H1 (cell line): Measurements from ENCODE around the gene YWHAE. TPM values are rescaled to one million over a fixed set of nuclear protein-coding genes. Genes with fewer than 3 reads are reported as not detected.

Source experiments
- CTCF ChIA-PET: fragments of 300-600 bp; sonication (Branson Sonifier 250); formaldehyde crosslinking; loops from one replicate; lab custom pipeline; 2021; ENCODE audit not compliant: partially characterized antibody; lab: Charles Lee
- POLR2A ChIA-PET: fragments of 300-600 bp; sonication (Branson Sonifier 250); formaldehyde crosslinking; loops from one replicate; lab custom pipeline; 2021; ENCODE audit warnings: inconsistent platforms; ENCODE audit not compliant: partially characterized antibody; lab: Charles Lee
- DNase-seq, 2 experiments: peaks; one replicate each; pipeline versions ENCODE4 v3.0.0 to v3.0.0-alpha.2; 2010 to 2022; ENCODE audit warnings: low spot score in 2 of 2, low read depth in 1 of 2, mixed read lengths in 1 of 2
- FAIRE-seq: peaks from 2 replicates; lab custom pipeline; 2011; peaks lifted over from hg19 to GRCh38; lab: Jason Lieb, UNC
- H2AFZ ChIP-seq: 2 replicates; pipeline ENCODE4 v1.8.1; 2012; ENCODE audit warnings: low read length, inconsistent platforms
- H2AK5ac ChIP-seq: 2 replicates; pipeline ENCODE4 v1.6.1; 2013; ENCODE audit warnings: low read depth, low read length
- H2BK120ac ChIP-seq: replicated peaks from 2 replicates; pipeline ENCODE3; 2013; ENCODE audit warnings: low read depth, low read length, inconsistent platforms
- H2BK12ac ChIP-seq: 2 replicates; pipeline ENCODE4 v1.6.1; 2013; ENCODE audit warnings: low read depth, low read length
- H2BK15ac ChIP-seq: 2 replicates; pipeline ENCODE4 v1.6.1; 2013; ENCODE audit warnings: low read length
- H2BK20ac ChIP-seq: 2 replicates; pipeline ENCODE4 v1.6.1; 2013; ENCODE audit warnings: low read length
- H2BK5ac ChIP-seq: 2 replicates; pipeline ENCODE4 v1.6.1; 2013; ENCODE audit warnings: low read depth, low read length
- H3K14ac ChIP-seq: 2 replicates; pipeline ENCODE4 v1.6.1; 2013; ENCODE audit warnings: inconsistent platforms; ENCODE audit not compliant: insufficient read length
- H3K18ac ChIP-seq: 2 replicates; pipeline ENCODE4 v1.6.1; 2013; ENCODE audit warnings: low read length; ENCODE audit errors: extremely low read depth
- H3K23ac ChIP-seq: 2 replicates; pipeline ENCODE4 v1.6.1; 2013; ENCODE audit warnings: inconsistent platforms; ENCODE audit not compliant: insufficient read length
- H3K23me2 ChIP-seq: 2 replicates; pipeline ENCODE4 v1.6.1; 2013; ENCODE audit warnings: low read depth, low read length
- H3K27ac ChIP-seq: 2 replicates; pipeline ENCODE4 v1.6.1; 2011; ENCODE audit warnings: low read depth, low read length, inconsistent platforms
- H3K27me3 ChIP-seq, 4 experiments: replicated peaks in 1 of 4; 1 replicate in 1 of 4; 2 replicates in 3 of 4; pipeline versions ENCODE4 v1.6.1 to v1.8.1; 2011 to 2013; ENCODE audit warnings: low read length in 3 of 4, mild to moderate bottlenecking in 3 of 4, inconsistent platforms in 2 of 4, mixed read lengths in 2 of 4, moderate library complexity in 1 of 4; ENCODE audit not compliant: control insufficient read depth in 3 of 4, insufficient read depth in 3 of 4; ENCODE audit errors: extremely low read depth in 1 of 4
- H3K36me3 ChIP-seq, 4 experiments: 2 replicates each; pipeline versions ENCODE4 v1.6.1 to v1.8.1; 2011 to 2013; ENCODE audit warnings: mild to moderate bottlenecking in 4 of 4, low read length in 3 of 4, moderate library complexity in 2 of 4, control low read depth in 1 of 4, inconsistent platforms in 1 of 4; ENCODE audit not compliant: insufficient read depth in 4 of 4, control insufficient read depth in 2 of 4
- H3K4ac ChIP-seq: replicated peaks from 2 replicates; pipeline ENCODE3; 2013; ENCODE audit warnings: low read length, low read depth, mixed read lengths, inconsistent platforms; ENCODE audit not compliant: insufficient read length
- H3K4me1 ChIP-seq, 4 experiments: replicated peaks in 1 of 4; 1 replicate in 1 of 4; 2 replicates in 3 of 4; pipeline versions ENCODE4 v1.6.1 to v1.8.1; 2011 to 2013; ENCODE audit warnings: low read length in 3 of 4, inconsistent platforms in 2 of 4, mixed read lengths in 1 of 4; ENCODE audit not compliant: insufficient read depth in 4 of 4, control insufficient read depth in 3 of 4
- H3K4me2 ChIP-seq, 2 experiments: 2 replicates each; pipeline versions ENCODE4 v1.6.1 to v1.8.1; 2011 to 2013; ENCODE audit warnings: low read depth in 2 of 2, low read length in 2 of 2, control low read depth in 1 of 2, inconsistent platforms in 1 of 2, mild to moderate bottlenecking in 1 of 2; ENCODE audit not compliant: insufficient read depth in 1 of 2
- H3K4me3 ChIP-seq, 4 experiments: fragments of 200-600, 300-600 bp in 1 of 4; sonication (generic), shearing (Covaris generic), sonication (Bioruptor Twin) in 1 of 4; 2 replicates each; pipeline versions ENCODE4 v1.5.1 to v1.8.1; 2011 to 2016; ENCODE audit warnings: low read length in 4 of 4, low read depth in 3 of 4, control low read depth in 2 of 4, inconsistent platforms in 2 of 4, mild to moderate bottlenecking in 2 of 4, mixed read lengths in 1 of 4, moderate library complexity in 1 of 4; ENCODE audit not compliant: insufficient read depth in 2 of 4; ENCODE audit errors: extremely low read depth in 1 of 4
- H3K56ac ChIP-seq: replicated peaks from 2 replicates; pipeline ENCODE3; 2013; ENCODE audit warnings: low read depth, mild to moderate bottlenecking, mixed read lengths, low read length, inconsistent platforms; ENCODE audit not compliant: insufficient read length
- H3K79me1 ChIP-seq: 2 replicates; pipeline ENCODE4 v1.6.1; 2013; ENCODE audit warnings: low read depth, low read length, control low read depth
- H3K79me2 ChIP-seq, 2 experiments: 2 replicates each; pipeline versions ENCODE4 v1.6.1 to v1.8.1; 2012 to 2013; ENCODE audit warnings: low read length in 2 of 2, mild to moderate bottlenecking in 2 of 2, inconsistent platforms in 1 of 2; ENCODE audit not compliant: insufficient read depth in 2 of 2, control insufficient read depth in 1 of 2
- H3K9ac ChIP-seq, 4 experiments: replicated peaks in 1 of 4; 1 replicate in 1 of 4; 2 replicates in 3 of 4; pipeline versions ENCODE4 v1.6.1 to v1.8.1; 2011 to 2013; ENCODE audit warnings: low read depth in 3 of 4, low read length in 3 of 4, control low read depth in 2 of 4, mild to moderate bottlenecking in 2 of 4, moderate library complexity in 2 of 4, inconsistent platforms in 1 of 4; ENCODE audit errors: extremely low read depth in 1 of 4
- H3K9me3 ChIP-seq, 2 experiments: 2 replicates each; pipeline versions ENCODE4 v1.6.1 to v1.8.1; 2012 to 2013; ENCODE audit warnings: mild to moderate bottlenecking in 2 of 2, moderate library complexity in 2 of 2, control low read depth in 1 of 2, inconsistent platforms in 1 of 2, low read depth in 1 of 2, low read length in 1 of 2, mixed read lengths in 1 of 2; ENCODE audit not compliant: insufficient read depth in 2 of 2
- H4K20me1 ChIP-seq, 2 experiments: replicated peaks in 1 of 2; 2 replicates each; pipeline versions ENCODE3 to v1.8.1; 2011 to 2013; ENCODE audit warnings: inconsistent platforms in 2 of 2, low read length in 2 of 2, mild to moderate bottlenecking in 1 of 2; ENCODE audit not compliant: insufficient read depth in 2 of 2, control insufficient read depth in 1 of 2
- H4K5ac ChIP-seq: 2 replicates; pipeline ENCODE4 v1.6.1; 2013; ENCODE audit warnings: low read length, low read depth, mixed read lengths, inconsistent platforms; ENCODE audit not compliant: insufficient read length
- H4K8ac ChIP-seq: 2 replicates; pipeline ENCODE4 v1.8.0; 2013; ENCODE audit warnings: mild to moderate bottlenecking, moderate library complexity, low read length, inconsistent platforms; ENCODE audit not compliant: insufficient read depth; ENCODE audit errors: extremely low read depth
- H4K91ac ChIP-seq: replicated peaks from 2 replicates; pipeline ENCODE3; 2013; ENCODE audit warnings: low read length, mixed read lengths, inconsistent platforms; ENCODE audit not compliant: insufficient read length
- ASH2L ChIP-seq: fragments of 200-600, 300-600 bp; sonication (generic); IDR thresholded peaks from one replicate; pipeline ENCODE4 v1.7.1; 2017; ENCODE audit warnings: low read length
- POLR2A ChIP-seq, 2 experiments: IDR thresholded peaks; 1 replicate in 1 of 2; 2 replicates in 1 of 2; pipeline ENCODE4 v1.6.1; 2011; ENCODE audit warnings: low read depth in 2 of 2, low read length in 2 of 2, mild to moderate bottlenecking in 2 of 2; ENCODE audit errors: control extremely low read depth in 1 of 2
- SAP30 ChIP-seq: fragments of 300-600 bp; sonication (generic); IDR thresholded peaks from 2 replicates; pipeline ENCODE4 v1.7.1; 2012; ENCODE audit warnings: low read length, moderate library complexity, mild to moderate bottlenecking, inconsistent platforms; ENCODE audit not compliant: insufficient read depth, insufficient replicate concordance
- WGBS, 2 experiments: shearing (Covaris generic) in 1 of 2; methylation state at CpG; one replicate each; pipeline versions ENCODE4 v1.1.6 to v1.1.7; 2013 to 2015; ENCODE audit warnings: low lambda C conversion rate in 2 of 2, mixed read lengths in 2 of 2, inconsistent platforms in 1 of 2, low coverage in 1 of 2, missing lambda C conversion rate in 1 of 2; ENCODE audit not compliant: insufficient replicate concordance in 2 of 2, insufficient coverage in 1 of 2, insufficient read length in 1 of 2; ENCODE audit errors: extremely low coverage in 1 of 2, missing lambda C conversion rate in 1 of 2; 5-methylcytosine and 5-hydroxymethylcytosine counted together
- polyA plus RNA-seq, 7 experiments: library from polyadenylated mRNA; depleted of rRNA in 3 of 7; stranded (reverse) in 5 of 7; unstranded in 2 of 7; fragments of >200 nt in 5 of 7; fragments of 200-250 nt in 2 of 7; gene quantifications; 1 replicate in 5 of 7; 2 replicates in 1 of 7; 4 replicates in 1 of 7; pipeline versions ENCODE4 v1.2.1 to v1.2.3, GENCODE V29; 2011 to 2013; ENCODE audit warnings: missing spikeins in 2 of 7, mixed read lengths in 2 of 7
- total RNA-seq: library from RNA; stranded (reverse); fragmentation: NEBNext Ultra II Directional; extraction: Animal tissue kit (Norgen Biotek cat#: 25700); gene quantifications from 2 replicates; pipeline ENCODE4 v1.2.1, GENCODE V29; 2021

The YWHAE gene
- total and polyA plus RNA-seq, 2 of the 8 experiments (the other 6 are each of a cell fraction or from before 2014, with no cell fraction given): 559 to 1,186 TPM

DNA sequence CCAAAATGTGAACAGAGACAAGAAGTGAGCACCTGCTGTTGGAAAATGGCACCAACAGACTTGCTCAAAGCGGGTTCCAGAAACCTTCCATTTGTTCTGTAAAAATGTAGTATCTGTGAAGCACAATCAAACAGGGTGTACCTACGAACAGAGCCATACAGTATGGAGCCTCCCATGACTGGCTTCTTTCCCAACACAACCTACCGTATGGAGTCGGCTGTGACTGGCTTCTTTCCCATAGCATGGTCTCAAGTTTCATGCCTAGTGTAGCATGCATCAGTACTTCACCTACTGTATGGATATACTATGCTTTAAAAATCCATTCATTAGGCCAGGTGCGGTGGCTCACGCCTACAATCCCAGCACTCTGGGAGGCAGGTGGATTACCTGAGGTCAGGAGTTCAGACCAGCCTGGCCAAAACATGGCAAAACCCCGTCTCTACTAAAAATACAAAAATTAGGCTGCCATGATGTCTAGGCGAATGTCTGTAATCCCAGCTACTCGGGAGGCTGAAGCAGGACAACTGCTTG, 26.2 kb downstream of the YWHAE start:
- Histone ChIP-seq H3K4ac (no peak overlapping the region), H2BK120ac (no peak overlapping the region), H2BK20ac (no peak overlapping the region)
- FAIRE-seq: no peak
- TF ChIP-seq POLR2A (IDR thresholded peaks at IDR 0.05; ENCODE audit: control extremely low read depth in 1 of 2, low read depth in 2 of 2, low read length in 2 of 2) (no peak), SAP30 (no peak), ASH2L (no peak)
- TF ChIP-seq, all 59 proteins: peak for 0
- Histone ChIP-seq H4K20me1 (peaks cover 53 to 54% of the 10 kb centered on the region in 2 experiments), H3K4me2 (no peak overlapping the region), H4K5ac (no peak overlapping the region), H2BK5ac (no peak overlapping the region), H2BK15ac (no peak overlapping the region), H3K56ac (no peak overlapping the region), H4K8ac (no peak overlapping the region), H3K9me3 (no peaks in the 10 kb centered on the region), H3K23me2 (no peaks in the 10 kb centered on the region), H3K79me1 (peaks cover 5% of the 10 kb centered on the region), H3K79me2 (peaks cover 78 to 100% of the 10 kb centered on the region in 2 experiments), H3K14ac (no peak overlapping the region), H3K27me3 (no peaks in the 10 kb centered on the region), H2AFZ (no peak overlapping the region), H2AK5ac (no peak overlapping the region), H2BK12ac (no peak overlapping the region), H3K23ac (no peak overlapping the region), H3K4me1 (no peaks in the 10 kb centered on the region; a peak in 2 of 7 replicates), H3K4me3 (no peak overlapping the region), H3K9ac (no peak overlapping the region), H3K27ac (no peak overlapping the region), H3K18ac (no peak overlapping the region), H4K91ac (no peak overlapping the region), H3K36me3 (peaks cover 0 to 13% (median 0%) of the 10 kb centered on the region in 4 experiments; a peak in 3 of 8 replicates)
- CTCF ChIA-PET: interaction anchor here (0.8 kb wide), 1 partner anchor 9 kb away, joined by 3 read pairs; no protein-coding TSS in a partner anchor
- POLR2A ChIA-PET: interaction anchor here (1.0 to 3.1 kb wide), 5 partner anchors 8 to 24 kb away, joined by 4 to 17 read pairs (median 8); no protein-coding TSS in a partner anchor
- 90% methylated on average over 9 of the region's 9 CpGs; no CpG with 5 or more reads in 1 of the 2 experiments for WGBS, 2 experiments
- no peak for DNase-seq
